ENCODE results near the gene ZNF135.
A peak's percentile ranks its signal among the peaks of the same experiment; 100 is the strongest.

The ZNF135 gene

GRCh38 chr19:58059003-58059670, at the start of gene ZNF135:
Gene ZNF135 (plus strand): TSS chr19:58059282. CDS start chr19:58060003, 721 bp downstream.
- DNase-seq (ENCODE audit: low spot score) = peak; percentile 98

DNA sequence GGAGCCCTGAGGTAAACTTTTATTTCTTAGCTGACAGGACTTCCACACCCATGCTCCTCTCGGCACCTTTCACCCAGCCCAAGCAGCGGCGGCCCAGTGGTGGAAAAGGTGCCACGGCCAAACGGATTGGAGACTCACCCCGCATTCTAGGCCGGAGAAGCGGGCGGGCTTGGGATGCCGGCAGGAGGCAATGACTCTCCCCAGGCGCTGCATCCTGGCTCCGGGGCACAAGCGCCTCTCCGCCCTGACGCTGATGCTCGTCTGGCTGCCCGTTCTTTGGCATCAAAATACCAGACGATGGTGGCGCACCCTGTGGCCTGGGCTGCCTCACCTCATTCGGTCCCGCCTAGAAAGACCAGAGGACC, 49.8 kb upstream of the ZNF135 start:
- DNase-seq (ENCODE audit: low spot score) = no peak

DNA sequence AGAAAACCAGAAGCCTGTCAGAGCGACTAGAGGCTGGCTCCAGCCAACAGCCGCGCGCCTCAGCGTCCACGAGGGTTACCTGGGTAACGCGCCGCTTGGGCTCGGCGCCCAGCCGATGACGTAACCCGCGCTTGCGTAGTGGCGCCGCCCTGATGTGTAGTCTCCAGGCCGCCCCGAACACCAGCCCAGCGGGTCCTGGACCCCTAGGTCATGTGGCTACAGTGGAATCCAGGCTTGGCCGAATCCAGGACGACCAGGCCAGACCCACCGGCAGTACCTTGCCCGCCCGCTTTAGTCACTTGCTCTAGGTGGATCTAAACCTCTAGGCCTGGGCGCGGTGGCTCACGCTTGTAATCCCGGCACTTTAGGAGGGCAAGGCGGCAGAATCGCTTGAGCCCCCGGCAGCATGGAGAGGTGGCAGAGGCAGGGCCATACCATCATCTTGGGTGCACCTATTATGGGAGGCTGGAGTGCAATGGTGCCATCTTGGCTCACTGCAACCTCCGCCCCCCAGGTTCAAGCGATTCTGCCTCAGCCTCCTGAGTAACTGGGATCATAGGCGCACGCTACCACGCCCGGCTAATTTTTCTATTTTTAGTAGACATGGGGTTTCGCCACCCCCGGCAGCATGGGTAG, 49.3 kb upstream of the ZNF135 start:
- peak; percentile 89 for DNase-seq (ENCODE audit: low spot score)

DNA sequence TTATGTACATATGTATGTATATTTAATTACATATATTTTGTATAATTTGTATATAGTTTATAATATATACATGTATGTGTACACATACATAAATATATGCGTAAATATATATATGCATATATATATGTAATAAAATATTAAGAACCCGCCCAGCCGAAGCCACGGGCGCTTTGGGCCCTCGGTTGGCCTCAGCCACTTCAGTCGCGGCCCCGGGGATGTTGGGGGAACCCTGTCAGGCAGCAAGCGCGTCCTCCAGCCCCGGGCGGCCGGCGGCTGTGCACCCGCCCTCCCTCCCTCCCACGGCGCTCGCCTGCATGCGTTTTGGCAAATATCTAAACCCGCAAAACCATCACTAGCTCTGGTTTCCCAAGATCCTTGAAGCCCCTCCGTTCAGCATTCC, 48.6 kb upstream of the ZNF135 start:
- no peak for DNase-seq (ENCODE audit: low spot score)

DNA sequence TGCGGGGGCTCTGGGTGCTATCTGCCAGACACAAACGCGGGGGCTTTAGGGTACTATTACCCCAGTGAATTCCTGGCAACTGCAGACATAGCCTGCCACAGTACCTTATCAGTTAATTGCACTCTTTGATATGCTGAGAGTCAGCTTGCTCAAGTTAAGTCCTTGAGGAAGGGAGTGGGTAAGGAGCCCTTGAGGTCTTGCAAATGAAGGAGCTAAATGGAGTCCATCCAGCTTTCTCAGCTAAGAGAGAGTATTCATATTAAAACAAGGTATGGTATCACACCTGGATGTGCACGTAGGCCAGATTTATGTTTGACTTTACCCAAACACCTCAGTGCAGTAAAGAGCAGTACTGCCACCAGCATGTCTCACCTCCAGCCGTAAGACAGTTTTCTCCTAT, 44.9 kb upstream of the ZNF135 start:
- no peak for DNase-seq (ENCODE audit: low spot score)

DNA sequence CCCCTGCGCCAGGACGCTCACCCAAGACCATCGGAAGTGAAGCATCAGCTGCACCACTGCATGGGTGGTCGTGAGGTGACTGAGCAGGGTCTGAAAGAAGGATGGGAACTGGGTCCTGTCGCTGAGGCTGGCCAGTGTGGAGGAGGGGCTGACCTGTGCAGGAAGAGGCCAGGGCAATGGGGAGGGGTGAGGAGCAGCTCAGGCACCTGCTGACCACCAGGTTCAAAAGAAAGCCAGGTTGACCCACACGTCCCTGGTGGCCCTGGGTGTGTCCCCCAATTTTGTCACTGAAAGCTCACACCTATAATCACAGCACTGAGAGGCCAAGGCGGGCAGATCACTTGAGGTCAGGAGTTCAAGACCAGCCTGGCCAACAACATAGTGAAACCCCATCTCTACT, 39.0 kb upstream of the ZNF135 start:
- DNase-seq (ENCODE audit: low spot score) = no peak

- peak; percentile 61 for DNase-seq (ENCODE audit: low spot score)
Observed at GRCh38 chr19:58021541-58022282, 37.4 kb upstream of the ZNF135 start.

DNA sequence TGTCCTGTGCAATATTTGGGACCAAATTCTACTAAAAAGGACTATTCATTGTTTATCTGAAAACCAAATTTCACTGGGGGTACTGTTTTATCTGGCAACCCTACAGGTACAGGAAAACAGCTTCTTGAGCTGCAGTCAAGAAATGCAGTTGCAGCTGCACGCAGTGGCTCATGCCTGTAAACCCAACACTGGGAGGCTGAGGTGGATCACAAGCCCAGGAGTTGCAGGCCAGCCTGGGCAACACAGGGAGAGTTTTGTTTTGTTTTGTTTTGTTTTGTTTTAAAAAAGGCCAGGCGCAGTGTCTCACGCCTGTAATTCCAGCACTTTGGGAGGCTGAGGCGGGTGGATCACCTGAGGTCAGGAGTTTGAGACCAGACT, 36.8 kb upstream of the ZNF135 start:
- no peak for DNase-seq (ENCODE audit: low spot score)

DNA sequence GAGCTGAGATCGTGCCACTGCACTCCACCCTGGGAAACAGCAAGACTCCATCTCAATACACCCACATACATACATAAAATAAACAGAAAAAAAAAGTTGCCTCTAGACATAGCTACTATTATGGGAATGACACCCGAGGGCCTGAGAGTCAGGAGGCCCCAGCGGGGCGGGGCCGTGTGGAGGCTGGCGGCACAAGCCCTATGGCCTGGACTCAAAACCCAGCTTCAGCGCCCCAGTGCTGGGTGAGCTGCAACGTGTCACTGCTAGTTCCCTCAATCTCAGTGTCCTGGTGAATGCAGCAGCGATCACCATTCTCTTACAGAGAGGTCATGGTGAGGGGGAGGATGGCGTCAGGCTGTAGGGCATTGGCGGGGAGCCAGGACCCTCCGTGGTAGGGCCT, 34.4 kb upstream of the ZNF135 start:
- no peak for DNase-seq (ENCODE audit: low spot score)

DNA sequence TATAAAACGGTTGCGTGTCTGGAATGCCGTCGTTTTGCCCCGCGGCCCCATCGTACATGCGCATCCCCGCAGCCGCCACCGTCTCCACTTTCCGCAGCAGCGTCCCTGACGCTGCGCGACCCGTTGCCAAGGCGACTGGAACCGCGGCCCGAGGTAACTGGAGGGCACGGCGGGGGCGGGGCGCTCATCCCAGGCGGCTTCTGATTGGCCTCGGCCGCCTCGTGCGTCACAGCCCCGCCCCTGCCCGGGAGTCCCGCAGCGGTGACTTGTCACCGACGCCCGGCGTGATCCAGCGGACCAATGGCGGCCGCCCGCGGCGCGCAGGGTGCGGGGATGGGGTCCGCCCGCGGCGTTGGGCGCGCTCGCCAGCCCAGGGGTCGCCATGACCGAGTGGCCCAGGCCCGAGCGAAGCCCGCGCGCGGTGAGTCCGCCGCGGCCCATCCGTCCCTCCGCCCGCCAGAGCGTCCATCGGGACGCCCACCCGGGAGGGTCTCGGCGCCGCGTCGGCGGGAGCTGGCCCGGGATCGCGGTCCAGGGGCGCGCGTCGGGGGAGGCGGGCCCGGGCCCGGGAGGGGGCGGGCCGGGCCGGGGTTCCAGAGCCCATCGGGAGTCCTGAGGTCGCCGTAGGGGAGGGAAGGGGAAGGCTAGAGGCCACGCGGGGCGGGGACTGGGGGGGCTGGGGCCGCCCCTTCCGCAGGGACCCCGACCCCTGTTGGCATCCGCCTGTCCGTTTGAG, 25.2 kb upstream of the ZNF135 start, which contains the start of gene ZSCAN1:
Gene ZSCAN1 (plus strand): TSS at position 285 of the 736 bp plus-strand sequence. CDS start 3,812 bp downstream, outside the sequence.
- DNase-seq (ENCODE audit: low spot score) = peak; percentile 82

GRCh38 chr19:58034477-58034793, 24.6 kb upstream of the ZNF135 start:
- DNase-seq (ENCODE audit: low spot score) = no peak

GRCh38 chr19:58035863-58036262, 23.2 kb upstream of the ZNF135 start:
- DNase-seq (ENCODE audit: low spot score) = no peak

GRCh38 chr19:58037927-58038687, 21.0 kb upstream of the ZNF135 start:
- DNase-seq (ENCODE audit: low spot score) = no peak

DNA sequence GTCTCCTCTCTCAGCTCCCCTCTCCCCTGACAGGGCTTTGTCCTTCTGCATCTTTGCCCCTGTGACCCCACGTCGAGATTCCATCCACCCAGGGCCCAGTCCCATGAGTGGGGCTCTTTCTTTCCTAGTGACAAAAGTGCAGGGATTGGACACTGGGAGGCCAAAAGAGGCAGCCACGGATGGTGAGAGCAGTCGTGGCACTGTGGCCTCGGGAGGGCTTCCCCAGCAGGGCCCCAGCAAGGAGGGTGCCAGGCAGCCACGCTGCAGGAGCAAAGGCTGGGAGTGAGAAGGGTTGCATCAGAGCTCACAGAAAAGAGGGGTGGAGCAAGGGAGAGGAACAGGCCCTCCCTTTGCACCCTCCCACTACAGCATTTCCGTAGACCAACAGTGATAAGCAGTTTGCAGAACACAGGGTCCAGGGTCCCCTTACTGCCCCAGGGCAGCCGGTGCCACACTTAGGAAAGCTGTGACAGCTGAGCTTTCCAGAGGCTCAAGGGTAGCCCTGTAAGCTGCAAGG, 20.3 kb upstream of the ZNF135 start:
- no peak for DNase-seq (ENCODE audit: low spot score)

DNA sequence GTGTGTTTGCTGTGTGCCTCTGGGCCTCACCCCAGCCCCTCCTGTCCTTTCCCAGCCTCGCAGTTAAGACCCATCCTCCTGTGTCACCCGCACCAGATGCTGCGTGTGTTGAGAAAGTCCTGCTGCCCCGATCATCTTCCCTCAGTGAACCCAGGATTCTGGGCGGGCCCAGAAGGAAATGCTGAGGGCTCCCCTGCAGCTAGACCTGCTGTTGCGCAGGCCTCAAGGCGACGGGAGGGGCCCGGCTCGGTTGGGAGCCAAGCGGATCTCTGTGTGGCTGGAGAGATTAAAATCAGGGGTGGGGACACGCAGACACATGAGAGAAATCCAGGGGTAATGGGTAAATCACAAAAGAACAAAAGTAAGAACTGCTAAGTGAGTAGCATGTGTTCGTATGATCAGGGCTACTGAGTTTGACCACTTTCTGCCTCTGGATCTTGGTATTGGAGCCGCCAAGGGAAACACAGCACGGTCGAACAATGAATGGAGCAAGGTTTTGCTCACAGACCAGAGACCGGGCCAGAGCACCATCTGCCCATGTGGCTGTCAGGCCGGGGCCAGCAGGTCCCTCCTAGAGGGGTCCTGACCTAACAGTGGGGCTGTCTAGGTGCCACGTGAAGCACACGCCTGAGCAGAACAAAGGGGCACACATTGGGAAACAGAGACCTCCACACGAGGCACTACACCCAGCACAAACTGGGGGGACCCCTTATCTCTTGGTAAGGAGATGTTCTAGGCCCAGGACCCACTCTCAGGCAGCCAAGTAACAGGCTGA, 18.1 kb upstream of the ZNF135 start:
- no peak for DNase-seq (ENCODE audit: low spot score)

DNA sequence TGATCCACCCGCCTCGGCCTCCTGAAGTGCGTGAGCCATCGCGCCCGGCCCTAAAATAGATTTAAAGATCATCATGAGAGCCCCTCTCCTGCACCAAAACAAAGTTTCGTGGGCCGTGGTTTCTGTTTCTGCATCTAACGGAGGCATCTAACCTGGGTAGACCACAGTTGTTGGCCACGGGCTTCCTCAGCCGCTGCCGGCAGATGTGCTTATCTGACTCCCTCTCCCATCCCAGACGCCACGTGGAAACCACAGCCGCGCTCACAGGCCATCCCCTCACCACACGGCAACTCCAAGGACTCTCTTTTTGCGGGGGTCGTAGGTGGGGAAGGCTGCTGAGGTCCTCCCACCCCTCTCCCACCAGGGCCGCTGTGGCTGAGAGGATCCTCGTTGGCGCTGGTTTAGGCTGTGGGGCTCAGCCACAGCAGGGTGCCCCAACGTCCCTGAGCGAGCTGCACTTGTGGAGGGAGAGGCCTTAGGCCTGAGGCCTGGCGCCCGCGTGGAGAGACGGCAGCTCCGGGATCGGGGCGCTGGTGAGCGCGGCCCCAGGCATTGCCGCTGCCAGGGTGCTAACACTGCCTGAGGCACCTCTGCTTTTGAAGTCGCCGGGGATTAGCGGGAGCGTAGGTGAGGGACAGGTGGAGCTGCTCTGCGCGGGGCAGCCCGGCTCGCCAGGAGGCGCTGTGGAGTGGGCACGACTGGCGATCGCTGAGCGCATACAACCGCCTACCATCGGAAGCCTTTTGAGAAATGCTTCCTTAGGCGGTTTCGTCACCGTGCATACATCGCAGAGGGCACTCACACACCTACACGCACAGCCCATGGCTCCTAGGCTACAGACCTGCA, 16.4 kb upstream of the ZNF135 start:
- DNase-seq (ENCODE audit: low spot score) = no peak

DNA sequence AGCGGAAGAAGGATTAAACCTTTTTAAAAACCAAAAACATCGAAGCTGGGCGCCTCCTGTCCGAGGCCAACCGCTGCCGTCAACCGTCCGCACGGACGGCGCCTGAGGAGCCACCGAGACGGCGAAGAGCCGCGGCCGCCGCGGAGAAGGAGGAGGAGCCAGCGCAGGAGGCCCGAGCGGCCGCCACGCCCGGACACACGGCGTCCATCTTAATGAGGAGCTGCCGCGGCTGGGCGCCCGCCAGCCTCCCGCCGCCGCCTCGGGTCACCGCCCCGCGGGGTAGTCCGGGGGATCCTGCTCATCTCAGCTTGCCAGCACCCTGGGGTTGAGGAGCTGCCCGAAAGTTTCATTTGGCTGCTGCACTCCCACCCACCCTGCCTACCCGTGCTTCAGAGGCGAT, 14.7 kb upstream of the ZNF135 start:
- DNase-seq (ENCODE audit: low spot score) = no peak

DNA sequence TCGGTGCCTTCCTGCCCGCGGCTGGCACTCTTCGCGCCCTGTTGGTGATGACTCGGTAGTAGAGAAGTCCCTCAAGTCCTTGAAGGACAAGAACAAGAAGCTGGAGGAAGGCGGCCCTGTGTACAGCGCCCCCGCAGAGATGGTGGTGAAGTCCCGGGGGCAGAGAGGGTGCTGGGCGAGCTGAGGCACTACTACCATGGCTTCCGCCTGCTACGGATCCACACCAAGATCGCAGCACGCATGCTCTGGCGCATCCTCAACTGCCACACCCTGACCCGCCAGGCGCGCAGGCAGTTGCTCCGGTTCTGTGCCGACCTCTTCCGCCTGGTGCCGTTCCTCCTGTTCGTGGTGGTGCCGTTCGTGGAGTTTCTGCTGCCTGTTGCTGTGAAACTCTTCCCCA, 14.2 kb upstream of the ZNF135 start:
- no peak for DNase-seq (ENCODE audit: low spot score)

DNA sequence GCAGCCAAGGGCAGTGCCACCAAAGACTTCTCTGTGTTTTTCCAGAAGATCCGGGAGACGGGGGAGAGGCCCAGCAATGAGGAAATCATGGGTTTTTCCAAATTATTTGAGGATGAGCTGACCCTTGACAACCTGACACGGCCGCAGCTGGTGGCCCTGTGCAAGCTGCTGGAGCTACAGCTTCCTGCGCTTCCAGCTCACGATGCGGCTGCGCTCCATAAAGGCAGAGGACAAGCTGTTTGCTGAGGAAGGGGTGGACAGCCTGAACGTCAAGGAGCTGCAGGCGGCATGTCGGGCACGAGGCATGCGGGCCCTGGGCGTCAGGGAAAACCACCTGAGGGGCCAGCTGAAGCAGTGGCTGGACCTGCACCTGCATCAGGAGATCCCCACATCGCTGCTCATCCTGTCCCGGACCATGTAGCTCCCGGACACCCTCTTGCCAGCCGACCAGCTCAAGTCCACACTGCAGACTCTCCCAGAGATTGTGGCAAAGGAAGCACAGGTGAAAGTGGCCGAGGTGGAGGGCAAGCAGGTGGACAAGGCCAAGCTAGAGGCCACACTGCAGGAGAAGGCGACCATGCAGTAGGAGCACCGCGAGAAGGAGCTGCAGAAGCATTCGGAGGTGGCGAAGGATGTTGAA, 13.6 kb upstream of the ZNF135 start:
- DNase-seq (ENCODE audit: low spot score) = no peak

DNA sequence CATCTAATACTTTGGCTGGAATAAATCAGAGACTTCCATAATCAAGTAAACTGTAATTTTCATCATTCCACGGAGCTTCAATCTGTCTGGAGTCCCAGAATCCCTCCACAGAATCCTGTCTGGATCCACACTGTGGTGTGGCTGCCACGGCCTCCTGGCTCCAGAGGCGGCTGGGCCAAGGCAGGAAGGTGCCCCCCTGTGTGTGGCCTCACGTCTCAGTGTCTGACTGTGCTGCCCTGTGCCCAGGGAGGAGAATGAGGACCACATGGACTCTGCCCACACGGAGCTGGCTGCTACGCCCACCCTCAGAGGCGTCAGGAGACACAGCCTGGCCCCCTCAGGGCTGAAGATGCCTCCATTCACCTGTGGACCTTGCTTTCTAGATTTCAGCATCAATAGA, 12.2 kb upstream of the ZNF135 start:
- DNase-seq (ENCODE audit: low spot score) = no peak

All from AG20443 (cell line).